OCI-LY1 (cell line): ENCODE data around the gene GOLGA6B.

ENCODE experiments used
- EZH2 ChIP-seq: fragments of 200-600 bp; sonication (generic), shearing (Covaris generic); IDR thresholded peaks from 2 replicates; pipeline ENCODE4 v1.8.0; 2017; ENCODE audit warnings: borderline replicate concordance, mixed run types, mild to moderate bottlenecking, antibody characterized with exemption, low read length, moderate library complexity, mixed read lengths
- TF ChIP-seq, protein P1 (sequence below): fragments of 200-600 bp; sonication (generic), shearing (Covaris generic); IDR thresholded peaks from 2 replicates; pipeline ENCODE4 v1.5.1; 2017; ENCODE audit warnings: mild to moderate bottlenecking, antibody characterized with exemption, low read length, moderate library complexity, mixed read lengths

DNA sequence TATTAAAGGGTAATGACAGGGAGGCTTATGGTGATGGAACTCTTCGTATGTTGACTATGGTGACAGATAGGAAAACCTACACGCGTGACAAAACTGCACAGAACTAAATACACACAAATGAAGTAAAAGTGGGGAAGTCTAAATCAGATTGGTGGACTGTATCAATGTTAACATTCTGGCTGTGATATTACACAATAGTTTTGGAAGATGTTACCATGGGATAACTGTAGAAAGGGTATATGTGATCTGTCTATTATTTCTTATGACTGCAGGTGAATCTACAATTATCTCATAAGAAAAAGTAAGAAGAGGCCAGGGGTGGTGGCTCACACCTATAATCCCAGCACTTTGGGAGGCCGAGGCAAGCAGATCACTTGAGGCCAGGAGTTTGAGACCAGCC lies 22.3 kb downstream of the GOLGA6B start:
- TF ChIP-seq, protein P1, sequence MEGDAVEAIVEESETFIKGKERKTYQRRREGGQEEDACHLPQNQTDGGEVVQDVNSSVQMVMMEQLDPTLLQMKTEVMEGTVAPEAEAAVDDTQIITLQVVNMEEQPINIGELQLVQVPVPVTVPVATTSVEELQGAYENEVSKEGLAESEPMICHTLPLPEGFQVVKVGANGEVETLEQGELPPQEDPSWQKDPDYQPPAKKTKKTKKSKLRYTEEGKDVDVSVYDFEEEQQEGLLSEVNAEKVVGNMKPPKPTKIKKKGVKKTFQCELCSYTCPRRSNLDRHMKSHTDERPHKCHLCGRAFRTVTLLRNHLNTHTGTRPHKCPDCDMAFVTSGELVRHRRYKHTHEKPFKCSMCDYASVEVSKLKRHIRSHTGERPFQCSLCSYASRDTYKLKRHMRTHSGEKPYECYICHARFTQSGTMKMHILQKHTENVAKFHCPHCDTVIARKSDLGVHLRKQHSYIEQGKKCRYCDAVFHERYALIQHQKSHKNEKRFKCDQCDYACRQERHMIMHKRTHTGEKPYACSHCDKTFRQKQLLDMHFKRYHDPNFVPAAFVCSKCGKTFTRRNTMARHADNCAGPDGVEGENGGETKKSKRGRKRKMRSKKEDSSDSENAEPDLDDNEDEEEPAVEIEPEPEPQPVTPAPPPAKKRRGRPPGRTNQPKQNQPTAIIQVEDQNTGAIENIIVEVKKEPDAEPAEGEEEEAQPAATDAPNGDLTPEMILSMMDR = no peak
- no peak for TF ChIP-seq EZH2
